ENCODE results near the gene ZNF12. TPM values are rescaled to one million over a fixed set of nuclear protein-coding genes. Genes with fewer than 3 reads are reported as not detected.

Gene ZNF12
- total and polyA plus RNA-seq, 10 of the 15 experiments (the other 5 are each of a cell fraction or from before 2014, with no cell fraction given) = 6.7 to 38.1 (median 14.4) TPM

GRCh38 chr7:6648815-6649104, 58.0 kb downstream of the ZNF12 start:
- POLR2A ChIA-PET = no interaction called here
- no peak overlapping the region for H3K9ac ChIP-seq (ENCODE audit: control insufficient read depth, insufficient read depth, low read length)
- in situ Hi-C loops (cut with MboI) (no loop called here), intact Hi-C loops (cut with micrococcal nuclease; ENCODE audit: unreplicated experiment) (no loop called here)
- H3K27me3 ChIP-seq (replicated peaks in 1 of 2; ENCODE audit: control insufficient read depth in 2 of 2, insufficient read depth in 2 of 2, low read length in 1 of 2) = no peaks in the 10 kb centered on the region
- no peak overlapping the region for H3K4me2 ChIP-seq (ENCODE audit: control insufficient read depth, insufficient read depth)
- FAIRE-seq (no peak), ATAC-seq (no peak), DNase-seq (ENCODE audit: low read depth, low spot score) (no peak)
- H3K36me3 ChIP-seq (ENCODE audit: control insufficient read depth in 2 of 2, insufficient read depth in 2 of 2, low read length in 1 of 2) = peaks cover 12 to 44% of the 10 kb centered on the region in 2 experiments
- H3K79me2 ChIP-seq (ENCODE audit: control insufficient read depth, insufficient read depth, low read length) = no peaks in the 10 kb centered on the region
- peaks cover 13% of the 10 kb centered on the region; the same call in 2 of the 3 replicates for H3K9me3 ChIP-seq (replicated peaks; ENCODE audit: control insufficient read depth, insufficient read depth, low read length)
- no peaks in the 10 kb centered on the region for H4K20me1 ChIP-seq (ENCODE audit: control insufficient read depth, insufficient read depth)
- CTCF ChIA-PET = no interaction called here
- BruUV-seq (replicated peaks) = no TSS peak
- no peak overlapping the region for H2AFZ ChIP-seq (ENCODE audit: control insufficient read depth, low read depth, low read length)
- no peak overlapping the region for H3K27ac ChIP-seq (ENCODE audit: control insufficient read depth, insufficient read depth)
- RAD21 ChIA-PET (ENCODE audit: unreplicated experiment) = no interaction called here
- no peaks in the 10 kb centered on the region for H3K4me1 ChIP-seq (ENCODE audit: control insufficient read depth, insufficient read depth, low read length)
- TF ChIP-seq RELA (IDR thresholded peaks at IDR 0.05; ENCODE audit: borderline replicate concordance, partially characterized antibody) = no peak
- no peak overlapping the region for H3K4me3 ChIP-seq
- SMC1A ChIA-PET (ENCODE audit: uncharacterized antibody, unreplicated experiment) = no interaction called here
- WGBS (ENCODE audit: insufficient coverage, insufficient replicate concordance, low lambda C conversion rate, missing lambda C conversion rate) = 86% methylated on average over 5 of the region's 5 CpGs

DNA sequence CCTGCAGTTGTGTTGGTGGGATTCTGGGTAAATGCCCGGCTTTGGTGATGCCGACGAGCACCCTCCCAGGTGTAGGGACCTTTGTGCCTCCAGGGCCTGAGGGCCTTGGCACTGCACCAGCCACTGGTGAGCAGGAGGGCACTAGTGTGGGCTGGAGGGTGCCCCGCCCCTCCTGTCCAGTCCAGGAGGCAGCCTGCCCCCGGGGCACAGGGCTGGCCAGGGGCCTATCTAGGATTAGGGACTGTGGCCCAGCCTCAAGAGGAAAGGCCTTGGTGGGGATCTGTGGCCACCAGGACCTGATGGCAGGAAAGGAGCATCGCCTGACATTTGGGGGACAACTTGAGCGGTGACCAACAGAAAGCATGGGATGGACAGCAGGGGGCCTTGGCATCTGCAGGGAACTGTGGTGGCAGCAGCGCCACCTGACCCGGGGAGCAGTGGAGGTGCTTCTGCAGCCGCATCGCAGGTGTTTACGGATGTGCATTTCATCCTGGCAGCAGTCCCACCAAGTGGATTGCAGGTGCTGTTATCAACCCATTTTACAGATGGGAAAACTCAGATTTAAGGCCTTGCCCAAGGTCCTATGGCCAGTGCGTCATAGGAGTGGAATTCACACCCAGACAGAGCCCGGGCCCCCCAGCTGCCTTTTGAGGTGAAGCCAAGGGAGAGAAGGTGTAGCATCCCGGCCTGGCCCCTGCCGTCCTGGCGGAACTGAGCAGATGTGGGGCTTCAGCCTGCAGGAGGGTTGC, 58.5 kb downstream of the ZNF12 start:
- in situ Hi-C loops (cut with MboI) (no loop called here), intact Hi-C loops (cut with micrococcal nuclease; ENCODE audit: unreplicated experiment) (no loop called here)
- Histone ChIP-seq H3K9me3 (replicated peaks; ENCODE audit: control insufficient read depth, insufficient read depth, low read length) (peaks cover 13% of the 10 kb centered on the region; the same call in 2 of the 3 replicates), H3K27me3 (replicated peaks in 1 of 2; ENCODE audit: control insufficient read depth in 2 of 2, insufficient read depth in 2 of 2, low read length in 1 of 2) (no peaks in the 10 kb centered on the region), H3K79me2 (ENCODE audit: control insufficient read depth, insufficient read depth, low read length) (no peaks in the 10 kb centered on the region), H3K4me2 (ENCODE audit: control insufficient read depth, insufficient read depth) (no peak overlapping the region), H4K20me1 (ENCODE audit: control insufficient read depth, insufficient read depth) (no peaks in the 10 kb centered on the region), H3K4me1 (ENCODE audit: control insufficient read depth, insufficient read depth, low read length) (no peaks in the 10 kb centered on the region), H3K9ac (ENCODE audit: control insufficient read depth, insufficient read depth, low read length) (no peak overlapping the region), H3K27ac (ENCODE audit: control insufficient read depth, insufficient read depth) (no peak overlapping the region), H3K4me3 (no peak overlapping the region), H3K36me3 (ENCODE audit: control insufficient read depth in 2 of 2, insufficient read depth in 2 of 2, low read length in 1 of 2) (peaks cover 12 to 47% of the 10 kb centered on the region in 2 experiments), H2AFZ (ENCODE audit: control insufficient read depth, low read depth, low read length) (no peak overlapping the region)
- FAIRE-seq (no peak), ATAC-seq (no peak), DNase-seq (ENCODE audit: low read depth, low spot score) (no peak)
- BruUV-seq (replicated peaks) = no TSS peak
- ChIA-PET RAD21 (ENCODE audit: unreplicated experiment) (no interaction called here), POLR2A (no interaction called here), SMC1A (ENCODE audit: uncharacterized antibody, unreplicated experiment) (no interaction called here), CTCF (no interaction called here)
- 93% methylated on average over 17 of the region's 17 CpGs for WGBS (ENCODE audit: insufficient coverage, insufficient replicate concordance, low lambda C conversion rate, missing lambda C conversion rate)
- no peak for TF ChIP-seq WRNIP1 (IDR thresholded peaks at IDR 0.05; ENCODE audit: borderline replicate concordance, low read depth, low read length)
- no peak for TF ChIP-seq ATF7 (IDR thresholded peaks at IDR 0.05; ENCODE audit: low read depth)
- TF ChIP-seq, protein P1, sequence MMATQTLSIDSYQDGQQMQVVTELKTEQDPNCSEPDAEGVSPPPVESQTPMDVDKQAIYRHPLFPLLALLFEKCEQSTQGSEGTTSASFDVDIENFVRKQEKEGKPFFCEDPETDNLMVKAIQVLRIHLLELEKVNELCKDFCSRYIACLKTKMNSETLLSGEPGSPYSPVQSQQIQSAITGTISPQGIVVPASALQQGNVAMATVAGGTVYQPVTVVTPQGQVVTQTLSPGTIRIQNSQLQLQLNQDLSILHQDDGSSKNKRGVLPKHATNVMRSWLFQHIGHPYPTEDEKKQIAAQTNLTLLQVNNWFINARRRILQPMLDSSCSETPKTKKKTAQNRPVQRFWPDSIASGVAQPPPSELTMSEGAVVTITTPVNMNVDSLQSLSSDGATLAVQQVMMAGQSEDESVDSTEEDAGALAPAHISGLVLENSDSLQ (IDR thresholded peaks at IDR 0.05) = no peak
- TF ChIP-seq RBBP5 (conservative IDR thresholded peaks at IDR 0.05) = no peak
- TF ChIP-seq SREBF2 (IDR thresholded peaks at IDR 0.05; ENCODE audit: low read length) = no peak
- TF ChIP-seq KAT2A (conservative IDR thresholded peaks at IDR 0.05; ENCODE audit: control insufficient read depth, low read depth, low read length) = no peak
- TF ChIP-seq CREM (IDR thresholded peaks at IDR 0.05; ENCODE audit: low read depth) = no peak
- TF ChIP-seq, protein P2, sequence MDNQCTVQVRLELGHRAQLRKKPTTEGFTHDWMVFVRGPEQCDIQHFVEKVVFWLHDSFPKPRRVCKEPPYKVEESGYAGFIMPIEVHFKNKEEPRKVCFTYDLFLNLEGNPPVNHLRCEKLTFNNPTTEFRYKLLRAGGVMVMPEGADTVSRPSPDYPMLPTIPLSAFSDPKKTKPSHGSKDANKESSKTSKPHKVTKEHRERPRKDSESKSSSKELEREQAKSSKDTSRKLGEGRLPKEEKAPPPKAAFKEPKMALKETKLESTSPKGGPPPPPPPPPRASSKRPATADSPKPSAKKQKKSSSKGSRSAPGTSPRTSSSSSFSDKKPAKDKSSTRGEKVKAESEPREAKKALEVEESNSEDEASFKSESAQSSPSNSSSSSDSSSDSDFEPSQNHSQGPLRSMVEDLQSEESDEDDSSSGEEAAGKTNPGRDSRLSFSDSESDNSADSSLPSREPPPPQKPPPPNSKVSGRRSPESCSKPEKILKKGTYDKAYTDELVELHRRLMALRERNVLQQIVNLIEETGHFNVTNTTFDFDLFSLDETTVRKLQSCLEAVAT (IDR thresholded peaks at IDR 0.05) = no peak
- no peak for TF ChIP-seq STAT3 (IDR thresholded peaks at IDR 0.05; ENCODE audit: low read depth, low read length)
- no peak for TF ChIP-seq RELA (IDR thresholded peaks at IDR 0.05; ENCODE audit: borderline replicate concordance, partially characterized antibody)
- TF ChIP-seq NR2F1 (conservative IDR thresholded peaks at IDR 0.05) = no peak
- TF ChIP-seq ZSCAN29 (IDR thresholded peaks at IDR 0.05) = no peak
- no peak for TF ChIP-seq BMI1 (IDR thresholded peaks at IDR 0.05; ENCODE audit: borderline replicate concordance)

Data from GM12878 (cell line).